CD4-positive, alpha-beta T cell treated with Interleukin-2 at 100 ng/mL for 4 hours (primary cell): ENCODE data around the gene DUXA.
"Not testable (repeated sequence)": the region's sequence is repeated elsewhere in the genome, so short reads cannot be mapped to it uniquely, and the experiment has no call there.

Experiments
- DNase-seq: peaks from one replicate; pipeline ENCODE4 v3.0.0-alpha.2; 2020; ENCODE audit warnings: low spot score

The DUXA gene

DNA sequence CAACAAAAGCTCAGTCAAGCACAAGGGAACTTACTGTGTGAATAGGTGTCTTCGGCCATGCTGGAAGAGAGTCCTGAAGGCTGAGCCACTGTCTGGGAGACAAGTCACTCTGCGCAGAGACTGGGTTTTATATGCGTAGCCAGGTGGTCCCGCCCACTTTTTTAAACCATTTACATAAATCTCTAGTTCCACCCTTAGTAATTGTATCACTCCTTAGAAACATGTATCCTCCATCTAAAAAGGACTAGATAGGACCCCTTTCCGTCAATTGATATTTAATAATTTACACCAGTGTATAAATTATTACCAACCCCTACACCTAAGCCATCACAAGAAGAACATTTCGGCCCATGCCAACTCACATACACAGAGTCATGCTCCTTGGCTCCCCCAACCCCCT is at the start of gene DUXA:
Gene DUXA, minus strand, starts transcription at position 101 of the 400 bp plus-strand sequence. Its CDS starts 42 bp downstream, at position 59.
- DNase-seq = no peak

DNA sequence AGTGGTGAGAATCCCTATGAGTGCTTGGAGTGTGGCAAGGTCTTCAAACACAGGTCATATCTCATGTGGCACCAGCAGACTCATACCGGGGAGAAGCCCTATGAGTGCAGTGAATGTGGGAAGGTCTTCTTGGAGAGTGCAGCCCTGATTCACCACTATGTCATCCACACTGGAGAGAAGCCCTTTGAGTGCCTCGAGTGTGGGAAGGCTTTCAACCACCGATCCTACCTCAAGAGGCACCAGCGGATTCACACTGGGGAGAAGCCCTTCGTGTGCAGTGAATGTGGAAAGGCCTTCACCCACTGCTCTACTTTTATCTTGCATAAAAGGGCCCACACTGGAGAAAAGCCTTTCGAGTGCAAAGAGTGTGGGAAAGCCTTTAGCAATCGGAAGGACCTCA is 44.8 kb upstream of the DUXA start:
- no peak for DNase-seq

DNA sequence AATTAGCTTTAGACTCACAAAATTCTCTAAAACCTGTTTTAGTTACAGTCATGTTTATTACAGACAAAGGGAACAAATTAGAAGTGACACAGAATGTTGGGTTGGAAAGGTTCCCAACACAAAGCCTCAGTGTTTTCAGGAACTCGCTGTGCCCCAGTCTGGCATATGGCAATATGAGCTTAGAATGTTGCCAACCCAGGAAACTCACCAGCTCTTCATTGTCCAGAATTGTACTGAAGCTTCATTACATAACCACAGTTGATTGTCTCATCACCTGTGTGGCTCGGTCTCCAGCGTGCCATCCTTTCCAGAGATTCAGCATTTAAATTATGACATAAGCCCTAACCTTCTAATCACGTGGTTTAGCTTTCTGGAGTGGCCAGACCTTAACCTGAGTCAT is 43.1 kb upstream of the DUXA start:
- no peak for DNase-seq

DNA sequence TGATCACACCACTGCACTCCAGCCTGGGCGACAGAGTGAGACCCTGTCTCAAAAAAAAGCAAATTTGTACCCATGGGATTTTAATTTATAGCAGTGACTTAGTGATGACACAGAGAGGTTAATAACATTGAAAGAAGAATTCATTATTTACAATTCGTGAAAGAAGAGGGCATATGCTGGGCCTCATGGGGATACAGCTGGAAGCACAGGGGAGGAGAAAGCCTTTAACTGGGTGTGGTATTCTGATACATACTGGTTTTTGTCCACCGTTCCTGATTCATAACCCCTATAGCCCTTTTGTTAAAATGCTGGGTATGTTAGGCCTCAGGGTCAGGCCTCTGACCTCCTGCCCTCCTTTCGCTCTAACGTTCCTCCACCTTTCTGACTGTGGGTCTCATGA is 34.9 kb upstream of the DUXA start:
- no peak for DNase-seq

DNA sequence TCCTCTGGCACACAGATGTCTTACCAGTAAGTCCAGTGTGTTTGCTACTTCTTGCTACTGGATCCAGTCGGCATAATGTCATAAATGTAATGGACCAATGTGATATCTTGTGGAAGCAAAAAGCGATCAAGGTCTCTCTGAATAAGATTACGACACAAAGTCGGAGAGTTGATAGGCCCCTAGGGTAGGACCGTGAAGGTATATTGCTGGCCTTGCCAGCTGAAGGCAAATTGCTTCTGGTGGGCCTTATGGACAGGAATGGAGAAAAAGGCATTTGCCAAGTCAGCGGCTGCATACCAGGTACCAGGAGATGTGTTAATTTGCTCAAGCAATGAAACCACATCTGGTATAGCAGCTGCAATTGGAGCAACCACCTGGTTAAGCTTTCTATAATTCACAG is 30.6 kb upstream of the DUXA start:
- not testable (repeated sequence) for DNase-seq

DNA sequence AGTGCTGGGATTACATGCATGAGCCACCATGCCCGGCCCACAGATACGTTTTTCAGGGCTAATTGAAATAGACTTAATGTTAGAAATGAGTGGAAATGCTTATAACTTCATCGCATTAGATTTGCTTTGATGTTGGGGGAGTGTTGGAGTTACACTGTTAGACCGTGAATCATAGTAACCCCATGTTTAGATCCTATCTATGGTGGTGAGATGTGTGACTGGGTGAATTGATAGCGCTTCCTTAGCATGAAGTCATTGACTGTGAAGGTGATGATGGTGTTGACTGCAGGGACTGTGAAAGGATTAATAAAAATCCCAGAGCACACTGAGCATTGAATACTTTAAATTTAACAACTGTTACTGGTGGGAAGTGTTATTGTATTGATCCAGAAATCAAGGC is 25.7 kb upstream of the DUXA start:
- DNase-seq = peak; percentile 13

DNA sequence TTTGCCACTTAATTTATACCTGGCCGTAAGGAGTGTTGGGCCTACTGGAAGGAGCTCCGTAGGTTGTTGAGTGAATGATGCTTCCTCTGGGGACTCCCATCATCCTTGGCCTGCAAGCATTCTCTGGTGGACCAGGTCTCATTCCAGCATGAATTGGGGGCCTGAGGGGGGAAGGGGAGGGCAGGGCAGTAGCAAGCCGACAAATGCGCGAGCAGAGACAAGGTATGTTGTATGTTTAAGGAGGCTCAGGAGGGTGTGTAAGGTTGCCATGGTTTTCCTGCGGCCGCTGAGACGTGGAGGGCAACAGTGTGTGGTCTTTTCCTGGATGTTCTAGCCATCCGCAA is 24.8 kb upstream of the DUXA start:
- DNase-seq = no peak

DNA sequence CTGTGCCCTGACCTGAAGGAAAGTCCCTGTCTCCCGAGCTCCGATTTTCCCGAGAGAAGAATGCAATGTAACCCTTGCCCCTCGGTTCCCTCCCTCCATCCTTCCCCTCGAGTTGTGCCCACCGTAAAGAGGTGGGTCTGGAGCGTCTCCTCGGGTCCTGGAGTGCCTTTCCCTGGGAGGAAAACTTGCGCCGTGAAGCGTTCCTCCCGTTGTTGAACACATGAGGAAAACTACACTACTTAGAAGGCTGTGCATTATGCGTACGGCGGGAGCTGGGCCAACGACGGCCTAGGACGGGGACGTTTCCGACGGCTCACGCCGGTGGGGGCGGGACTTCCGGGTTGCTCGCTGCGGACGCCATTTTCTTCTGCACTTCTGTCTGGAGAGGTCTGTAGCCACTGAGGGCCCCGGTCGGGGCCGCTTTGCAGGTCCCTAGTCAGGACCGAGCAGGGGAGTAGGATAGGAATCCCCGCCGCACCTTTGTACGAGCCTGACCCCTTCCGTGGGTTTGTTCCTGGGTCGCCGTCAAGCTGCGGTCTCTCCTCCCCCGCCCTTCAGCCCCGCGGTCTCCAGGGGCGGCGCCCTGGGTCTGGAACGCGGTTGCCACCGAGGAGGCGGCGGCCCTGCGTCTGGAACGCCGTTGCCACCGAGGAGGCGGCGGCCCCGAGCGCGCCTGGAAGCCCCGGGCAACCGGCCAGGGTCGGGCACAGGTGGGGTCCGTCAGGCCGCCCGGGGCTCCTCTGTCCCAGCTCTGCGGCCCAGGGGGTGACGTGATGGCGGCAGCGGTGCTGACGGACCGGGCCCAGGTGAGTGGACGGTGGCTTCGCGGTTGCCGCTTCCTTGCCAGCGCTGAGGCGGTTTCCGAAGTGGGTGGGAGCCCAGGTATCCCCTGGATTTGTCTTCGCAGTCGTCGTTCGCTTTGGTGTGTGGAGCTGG is 24.1 kb upstream of the DUXA start, which contains the start of gene ZNF264:
Gene ZNF264, plus strand, starts transcription at position 360 of the 936 bp plus-strand sequence. Its CDS starts 414 bp downstream, at position 774.
- peak; percentile 89 for DNase-seq

DNA sequence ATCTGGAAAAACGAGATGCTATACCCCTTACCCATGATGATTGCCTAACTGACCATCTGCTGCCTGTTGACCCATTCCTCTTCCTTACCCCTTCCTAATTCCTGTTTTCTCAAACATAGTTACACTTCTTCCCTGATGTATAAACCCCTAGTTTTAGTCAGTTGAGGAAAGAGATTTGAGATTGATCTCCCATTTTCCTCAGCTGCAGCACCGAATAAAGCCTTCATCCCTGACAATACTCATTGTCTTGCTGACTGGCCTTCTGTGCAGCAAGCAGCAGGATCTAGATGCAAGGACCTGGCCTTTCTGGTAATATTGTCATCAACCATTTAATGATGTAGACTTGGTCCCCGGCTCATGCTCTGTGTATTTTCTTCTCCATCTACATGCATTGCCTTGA is 23.0 kb upstream of the DUXA start:
- DNase-seq = no peak

DNA sequence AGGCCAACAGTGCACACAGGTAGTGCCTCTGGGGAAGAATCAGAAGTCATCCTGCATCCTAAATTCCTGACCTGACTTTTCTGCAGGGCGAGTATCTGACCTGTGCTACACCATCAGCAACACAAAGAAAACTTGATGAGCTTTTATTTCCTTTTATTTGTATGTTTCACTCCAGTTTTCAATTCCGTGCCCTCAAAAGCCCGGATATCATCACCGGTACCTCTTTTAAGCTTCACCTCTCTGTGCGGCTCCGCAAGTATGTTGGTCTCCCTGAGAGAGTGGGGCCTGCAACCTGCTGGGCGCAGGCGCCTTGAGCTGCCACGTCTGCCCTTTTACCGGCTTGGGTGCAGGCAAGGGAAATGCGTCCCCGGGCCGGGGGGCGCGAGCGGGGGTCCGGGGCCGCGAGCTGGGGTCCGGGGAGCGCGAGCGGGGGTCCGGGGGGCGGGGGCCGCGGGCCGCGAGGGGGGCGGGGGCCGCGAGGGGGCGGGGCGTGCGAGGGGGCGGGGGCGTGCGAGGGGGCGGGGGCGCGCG is 4.3 kb upstream of the DUXA start:
- peak; percentile 34 for DNase-seq

DNA sequence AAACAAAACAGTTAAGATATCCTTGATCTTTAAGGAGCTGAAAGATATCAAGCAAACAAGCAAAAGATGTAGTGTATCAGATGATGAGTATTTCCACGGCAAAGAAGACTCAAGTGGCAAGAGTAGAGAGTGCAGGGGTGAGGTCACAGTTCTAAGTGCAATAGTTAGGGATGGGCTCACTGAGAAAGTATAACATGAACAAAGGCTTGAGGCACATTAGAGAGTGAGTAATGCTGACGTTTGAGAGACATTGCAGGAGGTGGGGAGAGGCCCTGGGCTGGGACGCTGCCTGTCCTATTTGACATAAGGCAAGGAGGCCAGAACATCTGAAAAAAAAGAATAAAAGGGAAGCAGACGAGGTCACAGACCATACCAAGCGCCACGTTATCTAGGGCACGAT is 1.4 kb downstream of the DUXA start:
- DNase-seq = no peak

DNA sequence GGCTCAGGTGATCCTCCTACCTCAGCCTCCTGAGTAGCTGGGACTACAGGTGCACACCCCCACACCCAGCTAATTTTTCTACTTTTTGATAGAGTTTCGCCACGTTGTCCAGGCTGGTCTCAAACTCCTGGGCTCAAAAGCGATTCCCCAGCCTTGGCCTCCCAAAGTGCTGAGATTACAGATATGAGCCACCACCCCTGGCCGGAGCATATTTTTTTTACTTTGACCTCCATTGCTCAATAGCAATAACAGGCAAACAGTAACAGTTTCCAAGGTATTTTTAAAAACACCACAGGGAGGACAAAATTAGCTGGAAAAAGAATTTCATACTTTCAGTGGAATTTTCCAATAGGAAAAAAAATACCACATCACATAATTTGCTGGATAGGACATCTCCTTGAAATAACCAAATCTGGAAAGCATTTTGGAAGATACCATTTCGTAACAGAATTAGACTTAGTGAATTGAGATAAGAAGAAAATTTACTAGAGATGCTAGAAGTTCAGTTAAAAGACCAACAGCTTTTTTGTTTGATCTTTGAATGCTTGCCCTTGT is 5.2 kb downstream of the DUXA start:
- DNase-seq = no peak

DNA sequence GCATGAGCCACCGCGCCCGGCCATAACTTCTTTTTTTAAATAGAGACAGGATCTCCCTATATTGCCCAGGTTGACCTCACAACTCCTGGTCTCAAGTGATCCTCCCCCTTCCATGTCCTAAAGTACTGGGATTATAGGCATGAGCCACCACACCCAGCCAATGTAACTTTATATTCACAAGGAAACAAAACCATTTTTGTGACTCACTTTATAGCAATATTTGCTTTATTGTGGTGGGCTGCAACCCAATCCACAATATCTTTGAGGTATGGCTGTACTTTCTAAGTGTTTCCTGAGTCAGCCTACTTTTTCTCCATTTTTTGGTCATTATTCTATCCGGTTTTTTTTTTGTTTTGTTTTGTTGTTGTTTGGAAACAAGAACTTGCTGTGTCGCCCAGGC is 14.4 kb downstream of the DUXA start:
- DNase-seq = no peak

DNA sequence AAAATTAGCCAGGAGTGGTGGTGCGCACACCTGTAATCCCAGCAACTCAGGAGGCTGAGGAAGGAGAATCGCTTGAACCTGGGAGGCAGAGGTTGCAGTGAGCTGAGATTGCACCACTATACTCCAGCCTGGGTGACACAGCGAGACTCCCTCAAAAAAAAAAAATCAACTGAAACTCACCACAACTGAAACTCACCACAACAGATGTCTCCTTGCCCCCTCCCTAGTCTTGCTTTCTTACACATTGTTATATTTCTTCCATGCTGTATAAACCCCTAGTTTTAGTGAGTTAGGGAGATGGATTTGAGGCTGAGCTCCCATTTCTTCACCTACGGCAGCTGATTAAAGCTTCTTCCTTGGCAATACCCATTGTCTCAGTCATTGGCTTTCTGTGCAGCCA is 25.6 kb downstream of the DUXA start:
- no peak for DNase-seq

DNA sequence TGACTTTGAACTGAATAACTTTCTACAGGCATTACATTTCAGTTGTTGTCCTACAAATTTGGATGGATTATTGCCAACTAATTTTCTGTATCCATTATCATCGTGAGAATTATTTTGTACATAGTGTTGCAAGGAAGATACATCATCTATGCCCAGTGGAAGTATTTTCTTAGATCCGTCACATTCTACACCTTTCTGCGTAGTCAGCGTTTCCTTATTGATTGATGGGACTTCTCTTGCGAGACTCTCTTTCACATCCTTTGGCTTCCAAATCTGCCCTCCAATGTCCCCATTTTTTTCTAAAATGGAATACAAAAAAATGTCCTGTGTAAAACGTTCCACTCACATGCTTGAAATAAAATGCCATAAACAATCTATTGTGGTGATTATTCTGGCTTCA is 31.5 kb downstream of the DUXA start:
- no peak for DNase-seq

DNA sequence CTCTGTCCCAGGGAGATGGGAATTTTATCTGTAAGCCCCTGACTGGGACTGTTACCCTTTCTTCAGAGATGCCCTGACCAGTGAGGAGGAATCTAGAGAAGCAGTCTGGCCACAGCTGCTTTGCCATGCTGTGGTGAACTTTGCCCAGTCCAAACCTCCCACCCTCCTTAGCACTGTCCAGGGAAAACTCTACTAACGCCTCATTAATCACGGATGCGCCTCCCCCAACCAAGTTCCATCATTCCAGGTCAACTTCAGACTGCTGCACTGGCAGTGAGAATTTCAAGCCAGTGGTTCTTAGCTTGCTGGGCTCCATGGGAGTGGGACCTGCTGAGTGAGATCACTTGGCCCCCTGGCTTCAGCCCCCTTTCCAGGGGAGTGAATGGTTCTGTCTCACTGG is 39.9 kb downstream of the DUXA start:
- not testable (repeated sequence) for DNase-seq

DNA sequence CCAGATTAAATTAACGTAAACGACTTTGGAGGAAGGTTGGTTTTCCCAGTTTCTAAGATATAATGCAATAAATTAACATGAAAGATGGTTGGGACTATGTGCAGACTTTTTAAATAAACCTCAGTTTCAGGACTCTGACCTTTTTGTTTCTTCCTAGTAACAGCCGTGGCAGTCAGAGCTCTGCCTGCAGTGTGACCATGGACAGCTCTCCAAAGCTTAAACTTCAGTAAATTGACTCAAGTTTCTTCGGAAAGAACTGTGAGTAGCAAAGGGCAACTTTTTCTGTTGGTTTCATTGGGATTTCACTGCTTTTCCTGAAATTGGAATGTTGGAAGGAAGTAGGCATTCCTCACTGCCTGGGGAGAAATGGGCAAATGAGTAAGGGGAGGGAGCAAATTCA is 43.4 kb downstream of the DUXA start:
- no peak for DNase-seq

DNA sequence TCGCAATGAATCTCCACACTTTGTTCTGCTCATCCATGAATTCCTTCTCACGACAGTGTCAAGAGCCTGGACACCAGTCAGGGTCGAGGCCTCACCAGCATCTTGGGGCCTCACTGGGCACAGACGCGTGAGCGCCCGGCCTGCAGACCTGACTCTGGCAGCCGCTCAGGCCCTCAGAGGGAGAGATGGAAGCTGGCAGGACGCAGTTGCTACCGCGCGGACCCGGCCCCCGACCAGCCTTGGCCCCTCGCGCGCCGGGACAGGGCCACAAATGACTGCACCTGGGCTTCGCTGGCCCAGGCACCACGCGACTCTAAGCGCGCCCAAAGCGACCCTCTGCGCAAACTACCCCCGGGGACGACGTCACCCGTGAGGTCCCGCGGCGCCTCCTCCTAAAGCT is 48.4 kb downstream of the DUXA start:
- DNase-seq = no peak

DNA sequence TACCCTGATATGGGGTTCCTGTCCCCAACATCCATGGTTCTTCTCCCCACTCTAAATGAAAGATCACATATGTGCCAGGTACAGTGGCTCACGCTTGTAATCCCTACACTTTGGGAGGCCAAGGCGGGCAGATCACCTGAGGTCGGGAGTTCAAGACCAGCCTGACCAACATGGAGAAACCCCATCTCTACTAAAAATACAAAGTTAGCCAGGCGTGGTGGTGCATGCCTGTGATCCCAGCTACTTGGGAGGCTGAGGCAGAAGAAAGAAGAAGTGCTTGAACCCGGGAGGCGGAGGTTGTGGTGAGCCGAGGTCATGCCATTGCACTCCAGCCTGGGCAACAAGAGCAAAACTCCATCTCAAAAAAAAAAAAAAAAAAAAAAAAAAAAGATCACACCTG is 53.8 kb downstream of the DUXA start:
- DNase-seq = not testable (repeated sequence)

DNA sequence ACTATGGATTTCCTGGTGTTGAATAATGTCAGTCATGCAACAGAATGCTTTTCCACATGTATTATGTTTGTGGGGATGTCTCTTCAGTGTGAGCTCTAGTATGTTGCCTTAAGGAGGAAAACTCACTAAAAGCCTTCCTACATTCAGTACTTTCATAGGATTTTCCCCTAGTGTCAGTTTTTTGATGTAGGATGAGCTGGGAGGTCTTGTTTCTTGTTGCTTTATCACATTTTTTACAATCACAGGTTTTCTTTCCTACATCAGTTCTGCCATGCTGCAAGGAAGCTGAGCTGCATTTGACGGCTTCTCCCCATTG is 56.0 kb downstream of the DUXA start:
- DNase-seq = no peak

DNA sequence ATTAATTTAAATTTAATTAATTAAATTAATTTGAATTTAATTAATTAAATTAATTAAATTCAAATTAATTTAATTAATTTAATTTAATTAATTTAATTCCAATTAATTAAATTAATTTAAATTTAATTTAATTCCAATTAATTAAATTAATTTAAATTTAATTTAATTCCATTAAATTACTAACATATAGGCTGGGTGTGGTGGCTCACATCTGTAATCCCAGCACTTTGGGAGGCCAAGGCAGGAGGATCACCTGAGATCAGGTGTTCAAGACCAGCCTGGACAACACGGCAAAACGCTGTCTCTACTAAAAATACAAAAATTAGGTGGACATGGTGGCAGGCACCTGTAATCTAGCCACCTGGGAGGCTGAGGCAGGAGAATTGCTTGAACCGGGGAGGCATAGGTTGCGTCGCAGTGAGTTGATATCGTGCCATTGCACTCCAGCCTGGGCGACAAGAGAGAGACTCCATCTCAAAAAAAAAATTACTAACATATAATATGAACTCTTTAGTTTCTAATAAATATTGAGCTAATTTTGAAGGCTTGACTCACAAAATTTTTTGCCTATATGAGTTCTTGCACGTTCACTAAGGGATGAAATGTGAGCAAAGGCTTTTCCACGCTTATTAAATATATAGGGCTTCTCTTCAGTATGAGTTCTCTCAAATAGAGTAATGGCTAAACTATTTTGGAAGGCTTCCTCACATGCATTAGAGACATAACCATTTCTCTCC is 56.5 kb downstream of the DUXA start:
- no peak for DNase-seq

DNA sequence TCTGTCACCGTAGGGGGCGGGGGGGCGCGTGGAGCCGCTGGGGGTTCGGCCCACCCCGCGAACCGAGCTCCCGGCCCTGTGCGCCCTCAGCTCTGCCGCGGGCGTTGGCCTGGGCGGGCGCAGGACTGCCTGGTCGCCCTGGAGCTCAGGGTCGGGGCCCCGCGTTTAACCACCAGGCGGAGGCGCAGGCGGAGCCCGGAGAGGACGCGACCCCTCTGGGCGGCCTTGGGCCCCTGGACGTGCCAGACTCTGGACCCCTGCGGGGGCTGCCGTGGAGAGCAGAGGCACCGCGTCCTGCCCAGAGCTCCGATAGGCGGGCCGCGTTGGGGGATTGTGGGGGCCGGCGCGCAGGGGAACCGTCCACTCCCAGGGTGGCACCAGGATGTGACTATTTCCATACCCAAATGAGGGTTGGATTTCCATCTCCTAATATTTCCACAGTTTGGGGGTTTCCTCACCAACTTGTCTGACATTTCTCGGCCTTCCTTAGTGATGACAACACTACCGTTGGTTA is 60.5 kb downstream of the DUXA start:
- DNase-seq = no peak
